Cardiac muscle cell (in vitro differentiated cells and primary cell): ENCODE results near the gene TCF4. TPM values are rescaled to one million over a fixed set of nuclear protein-coding genes. Genes with fewer than 3 reads are reported as not detected.
A peak's percentile ranks its signal among the peaks of the same experiment; 100 is the strongest.

Experiments used
- DNase-seq, 2 donors: peaks; one replicate each; pipeline versions ENCODE4 v3.0.0 to v3.0.0-alpha.2; 2010 to 2017; ENCODE audit warnings: low read depth in 1 of 2, low spot score in 1 of 2
- H3K27ac ChIP-seq: fragments of 200-600 bp; sonication (generic); 2 replicates; pipeline ENCODE4 v1.5.1; 2016
- H3K27me3 ChIP-seq: fragments of 200-600 bp; sonication (generic); 2 replicates; pipeline ENCODE4 v1.6.0; 2016; ENCODE audit warnings: control low read depth
- H3K36me3 ChIP-seq: fragments of 200-600 bp; sonication (generic); 2 replicates; pipeline ENCODE4 v1.5.1; 2016; ENCODE audit warnings: control low read depth
- H3K4me1 ChIP-seq: fragments of 200-600 bp; sonication (generic); 2 replicates; pipeline ENCODE4 v1.8.1; 2017; ENCODE audit warnings: low read depth, mild to moderate bottlenecking, mixed run types
- H3K4me3 ChIP-seq: fragments of 200-600 bp; sonication (generic); 2 replicates; pipeline ENCODE4 v1.5.1; 2016; ENCODE audit warnings: mild to moderate bottlenecking
- H3K9me3 ChIP-seq: fragments of 200-600 bp; sonication (generic); 2 replicates; pipeline ENCODE4 v1.5.1; 2017; ENCODE audit warnings: low read depth, mild to moderate bottlenecking, control low read depth
- polyA plus RNA-seq: library from polyadenylated mRNA; unstranded; fragments of >200 nt; fragmentation: Nextera tagmentation; extraction: Ambion mirVana; gene quantifications from 2 replicates; pipeline ENCODE4 v1.2.1, GENCODE V29; 2016
- total RNA-seq: library from RNA; depleted of rRNA; stranded (reverse); fragments of >200 nt; gene quantifications from 2 replicates; pipeline ENCODE4 v1.2.3, GENCODE V29; 2016
- TF ChIP-seq, protein P1 (sequence below): IDR thresholded peaks from 2 replicates; pipeline ENCODE4 v1.5.1; 2012; ENCODE audit warnings: low read depth, mild to moderate bottlenecking, low read length

Gene TCF4
- total and polyA plus RNA-seq, 2 experiments from 2014 or later: 38.3 to 59.2 TPM

GRCh38 chr18:55351241-55351691 is 236.7 kb downstream of the TCF4 start:
- TF ChIP-seq, protein P1, sequence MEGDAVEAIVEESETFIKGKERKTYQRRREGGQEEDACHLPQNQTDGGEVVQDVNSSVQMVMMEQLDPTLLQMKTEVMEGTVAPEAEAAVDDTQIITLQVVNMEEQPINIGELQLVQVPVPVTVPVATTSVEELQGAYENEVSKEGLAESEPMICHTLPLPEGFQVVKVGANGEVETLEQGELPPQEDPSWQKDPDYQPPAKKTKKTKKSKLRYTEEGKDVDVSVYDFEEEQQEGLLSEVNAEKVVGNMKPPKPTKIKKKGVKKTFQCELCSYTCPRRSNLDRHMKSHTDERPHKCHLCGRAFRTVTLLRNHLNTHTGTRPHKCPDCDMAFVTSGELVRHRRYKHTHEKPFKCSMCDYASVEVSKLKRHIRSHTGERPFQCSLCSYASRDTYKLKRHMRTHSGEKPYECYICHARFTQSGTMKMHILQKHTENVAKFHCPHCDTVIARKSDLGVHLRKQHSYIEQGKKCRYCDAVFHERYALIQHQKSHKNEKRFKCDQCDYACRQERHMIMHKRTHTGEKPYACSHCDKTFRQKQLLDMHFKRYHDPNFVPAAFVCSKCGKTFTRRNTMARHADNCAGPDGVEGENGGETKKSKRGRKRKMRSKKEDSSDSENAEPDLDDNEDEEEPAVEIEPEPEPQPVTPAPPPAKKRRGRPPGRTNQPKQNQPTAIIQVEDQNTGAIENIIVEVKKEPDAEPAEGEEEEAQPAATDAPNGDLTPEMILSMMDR: no peak
- no peak for DNase-seq
- no peaks in the 10 kb centered on the region for H3K36me3 ChIP-seq
- no peak overlapping the region for H3K4me3 ChIP-seq
- H3K27me3 ChIP-seq: no peaks in the 10 kb centered on the region
- peaks cover 8% of the 10 kb centered on the region for H3K4me1 ChIP-seq
- no peak overlapping the region for H3K27ac ChIP-seq
- no peaks in the 10 kb centered on the region for H3K9me3 ChIP-seq

GRCh38 chr18:55349685-55350084 is 238.3 kb downstream of the TCF4 start:
- no peaks in the 10 kb centered on the region for H3K27me3 ChIP-seq
- H3K27ac ChIP-seq: no peak overlapping the region
- no peaks in the 10 kb centered on the region for H3K36me3 ChIP-seq
- H3K4me3 ChIP-seq: no peak overlapping the region
- TF ChIP-seq, protein P1: no peak
- no peaks in the 10 kb centered on the region for H3K9me3 ChIP-seq
- DNase-seq: no peak
- peaks cover 18% of the 10 kb centered on the region for H3K4me1 ChIP-seq

DNA sequence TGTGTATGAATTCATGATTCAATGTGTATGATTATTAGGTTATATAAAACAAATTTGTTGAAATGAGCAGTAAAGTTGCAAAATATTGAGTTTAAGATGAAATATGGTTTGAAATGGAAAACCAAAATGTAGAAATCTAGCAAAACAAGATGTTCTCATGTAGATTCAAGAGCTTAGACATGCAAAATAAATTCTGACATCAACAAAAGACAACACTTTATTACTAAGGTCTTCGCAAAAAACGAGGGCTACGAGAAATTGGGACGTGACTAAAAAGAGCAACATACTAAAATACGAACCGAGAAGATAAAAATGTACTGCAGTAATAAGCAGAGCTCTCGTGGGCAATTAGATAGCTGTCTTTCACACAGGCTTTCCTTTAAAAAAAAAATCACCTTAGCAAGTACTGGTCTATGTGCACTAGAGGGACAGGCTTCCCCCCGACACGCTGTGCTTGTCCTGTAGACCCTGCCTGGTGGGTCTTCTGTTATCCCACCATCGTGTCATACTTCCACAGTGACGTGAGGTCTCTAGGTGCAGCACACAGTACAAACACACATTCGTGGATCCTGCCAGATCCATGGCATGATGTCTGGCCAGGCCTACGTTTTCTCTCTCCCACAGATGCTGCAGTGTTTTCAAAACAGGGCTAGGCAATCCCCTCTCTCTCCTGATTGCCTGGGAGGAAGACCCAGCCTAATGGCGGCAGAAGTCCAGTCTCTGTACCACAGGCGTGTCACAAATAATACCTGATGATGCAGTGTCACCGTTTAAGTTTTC is 240.8 kb downstream of the TCF4 start:
- Histone ChIP-seq H3K4me1 (peaks cover 26% of the 10 kb centered on the region), H3K27me3 (no peaks in the 10 kb centered on the region), H3K4me3 (no peak overlapping the region), H3K9me3 (no peaks in the 10 kb centered on the region), H3K36me3 (no peaks in the 10 kb centered on the region), H3K27ac (peak overlapping the region; percentile 30)
- no peak for DNase-seq
- TF ChIP-seq, protein P1: no peak

- Histone ChIP-seq H3K27ac (peak overlapping the region; percentile 16), H3K4me1 (peaks cover 26% of the 10 kb centered on the region), H3K36me3 (no peaks in the 10 kb centered on the region), H3K4me3 (no peak overlapping the region), H3K9me3 (no peaks in the 10 kb centered on the region), H3K27me3 (no peaks in the 10 kb centered on the region)
- TF ChIP-seq, protein P1: no peak
- no peak for DNase-seq
Measured at GRCh38 chr18:55346387-55346786, 241.6 kb downstream of the TCF4 start.

DNA sequence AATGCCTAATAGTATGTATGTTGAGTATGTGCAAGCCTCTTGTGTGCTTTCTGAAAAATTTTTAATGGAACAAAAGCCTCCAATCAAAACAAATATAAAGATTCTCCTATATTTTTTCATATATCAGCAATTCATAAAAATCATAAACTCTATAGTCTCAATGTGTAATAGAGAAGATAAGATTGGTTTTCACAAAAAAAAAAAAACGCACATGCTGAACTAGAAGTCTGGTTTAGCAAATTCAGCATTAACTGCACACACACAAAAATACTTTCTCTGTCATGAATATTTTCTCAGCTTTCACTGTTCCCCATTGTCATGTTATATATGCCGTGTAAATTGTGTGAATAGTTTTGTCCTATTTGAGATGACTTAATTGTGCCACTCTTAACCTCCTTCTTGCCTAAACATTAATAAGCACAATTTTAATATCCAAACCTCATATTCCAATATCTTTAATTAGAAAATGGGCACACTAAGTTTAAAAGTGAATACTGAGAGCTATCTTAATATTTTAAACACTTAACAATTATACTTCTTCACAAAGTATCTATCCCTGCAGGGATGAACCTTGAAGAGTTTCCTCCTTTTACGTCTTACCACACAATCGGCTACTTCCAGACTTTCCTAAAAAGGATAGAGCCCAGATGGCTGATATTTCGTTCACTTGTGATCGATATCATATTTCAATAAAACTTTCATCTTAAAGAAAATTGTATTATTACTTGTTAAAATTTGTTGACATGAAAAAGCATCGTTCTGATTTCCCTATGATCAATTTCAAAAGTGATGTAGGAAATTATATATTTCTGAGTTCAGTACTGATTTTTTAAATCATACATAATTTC is 242.7 kb downstream of the TCF4 start:
- DNase-seq: no peak
- TF ChIP-seq, protein P1: no peak
- no peaks in the 10 kb centered on the region for H3K36me3 ChIP-seq
- H3K9me3 ChIP-seq: no peaks in the 10 kb centered on the region
- no peaks in the 10 kb centered on the region for H3K27me3 ChIP-seq
- H3K4me1 ChIP-seq: peaks cover 26% of the 10 kb centered on the region
- H3K4me3 ChIP-seq: no peak overlapping the region
- H3K27ac ChIP-seq: no peak overlapping the region
